H1 (cell line): ENCODE results near the gene BCAR1. TPM values are rescaled to one million over a fixed set of nuclear protein-coding genes. Genes with fewer than 3 reads are reported as not detected.

Experiments
- CTCF ChIA-PET: fragments of 300-600 bp; sonication (Branson Sonifier 250); formaldehyde crosslinking; loops from one replicate; lab custom pipeline; 2021; ENCODE audit not compliant: partially characterized antibody; lab: Charles Lee
- POLR2A ChIA-PET: fragments of 300-600 bp; sonication (Branson Sonifier 250); formaldehyde crosslinking; loops from one replicate; lab custom pipeline; 2021; ENCODE audit warnings: inconsistent platforms; ENCODE audit not compliant: partially characterized antibody; lab: Charles Lee
- DNase-seq, 2 experiments: peaks; one replicate each; pipeline versions ENCODE4 v3.0.0 to v3.0.0-alpha.2; 2010 to 2022; ENCODE audit warnings: low spot score in 2 of 2, low read depth in 1 of 2, mixed read lengths in 1 of 2
- FAIRE-seq: peaks from 2 replicates; lab custom pipeline; 2011; peaks lifted over from hg19 to GRCh38; lab: Jason Lieb, UNC
- H2AFZ ChIP-seq: 2 replicates; pipeline ENCODE4 v1.8.1; 2012; ENCODE audit warnings: low read length, inconsistent platforms
- H2AK5ac ChIP-seq: 2 replicates; pipeline ENCODE4 v1.6.1; 2013; ENCODE audit warnings: low read depth, low read length
- H2BK120ac ChIP-seq: replicated peaks from 2 replicates; pipeline ENCODE3; 2013; ENCODE audit warnings: low read depth, low read length, inconsistent platforms
- H2BK12ac ChIP-seq: 2 replicates; pipeline ENCODE4 v1.6.1; 2013; ENCODE audit warnings: low read depth, low read length
- H2BK15ac ChIP-seq: 2 replicates; pipeline ENCODE4 v1.6.1; 2013; ENCODE audit warnings: low read length
- H2BK20ac ChIP-seq: 2 replicates; pipeline ENCODE4 v1.6.1; 2013; ENCODE audit warnings: low read length
- H2BK5ac ChIP-seq: 2 replicates; pipeline ENCODE4 v1.6.1; 2013; ENCODE audit warnings: low read depth, low read length
- H3K14ac ChIP-seq: 2 replicates; pipeline ENCODE4 v1.6.1; 2013; ENCODE audit warnings: inconsistent platforms; ENCODE audit not compliant: insufficient read length
- H3K18ac ChIP-seq: 2 replicates; pipeline ENCODE4 v1.6.1; 2013; ENCODE audit warnings: low read length; ENCODE audit errors: extremely low read depth
- H3K23ac ChIP-seq: 2 replicates; pipeline ENCODE4 v1.6.1; 2013; ENCODE audit warnings: inconsistent platforms; ENCODE audit not compliant: insufficient read length
- H3K23me2 ChIP-seq: 2 replicates; pipeline ENCODE4 v1.6.1; 2013; ENCODE audit warnings: low read depth, low read length
- H3K27ac ChIP-seq: 2 replicates; pipeline ENCODE4 v1.6.1; 2011; ENCODE audit warnings: low read depth, low read length, inconsistent platforms
- H3K27me3 ChIP-seq, 4 experiments: replicated peaks in 1 of 4; 1 replicate in 1 of 4; 2 replicates in 3 of 4; pipeline versions ENCODE4 v1.6.1 to v1.8.1; 2011 to 2013; ENCODE audit warnings: low read length in 3 of 4, mild to moderate bottlenecking in 3 of 4, inconsistent platforms in 2 of 4, mixed read lengths in 2 of 4, moderate library complexity in 1 of 4; ENCODE audit not compliant: control insufficient read depth in 3 of 4, insufficient read depth in 3 of 4; ENCODE audit errors: extremely low read depth in 1 of 4
- H3K36me3 ChIP-seq, 4 experiments: 2 replicates each; pipeline versions ENCODE4 v1.6.1 to v1.8.1; 2011 to 2013; ENCODE audit warnings: mild to moderate bottlenecking in 4 of 4, low read length in 3 of 4, moderate library complexity in 2 of 4, control low read depth in 1 of 4, inconsistent platforms in 1 of 4; ENCODE audit not compliant: insufficient read depth in 4 of 4, control insufficient read depth in 2 of 4
- H3K4ac ChIP-seq: replicated peaks from 2 replicates; pipeline ENCODE3; 2013; ENCODE audit warnings: low read length, low read depth, mixed read lengths, inconsistent platforms; ENCODE audit not compliant: insufficient read length
- H3K4me1 ChIP-seq, 4 experiments: replicated peaks in 1 of 4; 1 replicate in 1 of 4; 2 replicates in 3 of 4; pipeline versions ENCODE4 v1.6.1 to v1.8.1; 2011 to 2013; ENCODE audit warnings: low read length in 3 of 4, inconsistent platforms in 2 of 4, mixed read lengths in 1 of 4; ENCODE audit not compliant: insufficient read depth in 4 of 4, control insufficient read depth in 3 of 4
- H3K4me2 ChIP-seq, 2 experiments: 2 replicates each; pipeline versions ENCODE4 v1.6.1 to v1.8.1; 2011 to 2013; ENCODE audit warnings: low read depth in 2 of 2, low read length in 2 of 2, control low read depth in 1 of 2, inconsistent platforms in 1 of 2, mild to moderate bottlenecking in 1 of 2; ENCODE audit not compliant: insufficient read depth in 1 of 2
- H3K4me3 ChIP-seq, 4 experiments: fragments of 200-600, 300-600 bp in 1 of 4; sonication (generic), shearing (Covaris generic), sonication (Bioruptor Twin) in 1 of 4; 2 replicates each; pipeline versions ENCODE4 v1.5.1 to v1.8.1; 2011 to 2016; ENCODE audit warnings: low read length in 4 of 4, low read depth in 3 of 4, control low read depth in 2 of 4, inconsistent platforms in 2 of 4, mild to moderate bottlenecking in 2 of 4, mixed read lengths in 1 of 4, moderate library complexity in 1 of 4; ENCODE audit not compliant: insufficient read depth in 2 of 4; ENCODE audit errors: extremely low read depth in 1 of 4
- H3K56ac ChIP-seq: replicated peaks from 2 replicates; pipeline ENCODE3; 2013; ENCODE audit warnings: low read depth, mild to moderate bottlenecking, mixed read lengths, low read length, inconsistent platforms; ENCODE audit not compliant: insufficient read length
- H3K79me1 ChIP-seq: 2 replicates; pipeline ENCODE4 v1.6.1; 2013; ENCODE audit warnings: low read depth, low read length, control low read depth
- H3K79me2 ChIP-seq, 2 experiments: 2 replicates each; pipeline versions ENCODE4 v1.6.1 to v1.8.1; 2012 to 2013; ENCODE audit warnings: low read length in 2 of 2, mild to moderate bottlenecking in 2 of 2, inconsistent platforms in 1 of 2; ENCODE audit not compliant: insufficient read depth in 2 of 2, control insufficient read depth in 1 of 2
- H3K9ac ChIP-seq, 4 experiments: replicated peaks in 1 of 4; 1 replicate in 1 of 4; 2 replicates in 3 of 4; pipeline versions ENCODE4 v1.6.1 to v1.8.1; 2011 to 2013; ENCODE audit warnings: low read depth in 3 of 4, low read length in 3 of 4, control low read depth in 2 of 4, mild to moderate bottlenecking in 2 of 4, moderate library complexity in 2 of 4, inconsistent platforms in 1 of 4; ENCODE audit errors: extremely low read depth in 1 of 4
- H3K9me3 ChIP-seq, 2 experiments: 2 replicates each; pipeline versions ENCODE4 v1.6.1 to v1.8.1; 2012 to 2013; ENCODE audit warnings: mild to moderate bottlenecking in 2 of 2, moderate library complexity in 2 of 2, control low read depth in 1 of 2, inconsistent platforms in 1 of 2, low read depth in 1 of 2, low read length in 1 of 2, mixed read lengths in 1 of 2; ENCODE audit not compliant: insufficient read depth in 2 of 2
- H4K20me1 ChIP-seq, 2 experiments: replicated peaks in 1 of 2; 2 replicates each; pipeline versions ENCODE3 to v1.8.1; 2011 to 2013; ENCODE audit warnings: inconsistent platforms in 2 of 2, low read length in 2 of 2, mild to moderate bottlenecking in 1 of 2; ENCODE audit not compliant: insufficient read depth in 2 of 2, control insufficient read depth in 1 of 2
- H4K5ac ChIP-seq: 2 replicates; pipeline ENCODE4 v1.6.1; 2013; ENCODE audit warnings: low read length, low read depth, mixed read lengths, inconsistent platforms; ENCODE audit not compliant: insufficient read length
- H4K8ac ChIP-seq: 2 replicates; pipeline ENCODE4 v1.8.0; 2013; ENCODE audit warnings: mild to moderate bottlenecking, moderate library complexity, low read length, inconsistent platforms; ENCODE audit not compliant: insufficient read depth; ENCODE audit errors: extremely low read depth
- H4K91ac ChIP-seq: replicated peaks from 2 replicates; pipeline ENCODE3; 2013; ENCODE audit warnings: low read length, mixed read lengths, inconsistent platforms; ENCODE audit not compliant: insufficient read length
- POLR2AphosphoS5 ChIP-seq: IDR thresholded peaks from 2 replicates; pipeline ENCODE4 v1.6.1; 2011; ENCODE audit warnings: low read depth, low read length
- TEAD4 ChIP-seq: IDR thresholded peaks from 2 replicates; pipeline ENCODE4 v1.6.1; 2012; ENCODE audit warnings: low read depth, low read length, inconsistent platforms, mixed read lengths
- WGBS, 2 experiments: shearing (Covaris generic) in 1 of 2; methylation state at CpG; one replicate each; pipeline versions ENCODE4 v1.1.6 to v1.1.7; 2013 to 2015; ENCODE audit warnings: low lambda C conversion rate in 2 of 2, mixed read lengths in 2 of 2, inconsistent platforms in 1 of 2, low coverage in 1 of 2, missing lambda C conversion rate in 1 of 2; ENCODE audit not compliant: insufficient replicate concordance in 2 of 2, insufficient coverage in 1 of 2, insufficient read length in 1 of 2; ENCODE audit errors: extremely low coverage in 1 of 2, missing lambda C conversion rate in 1 of 2; 5-methylcytosine and 5-hydroxymethylcytosine counted together
- polyA plus RNA-seq, 7 experiments: library from polyadenylated mRNA; depleted of rRNA in 3 of 7; stranded (reverse) in 5 of 7; unstranded in 2 of 7; fragments of >200 nt in 5 of 7; fragments of 200-250 nt in 2 of 7; gene quantifications; 1 replicate in 5 of 7; 2 replicates in 1 of 7; 4 replicates in 1 of 7; pipeline versions ENCODE4 v1.2.1 to v1.2.3, GENCODE V29; 2011 to 2013; ENCODE audit warnings: missing spikeins in 2 of 7, mixed read lengths in 2 of 7
- total RNA-seq: library from RNA; stranded (reverse); fragmentation: NEBNext Ultra II Directional; extraction: Animal tissue kit (Norgen Biotek cat#: 25700); gene quantifications from 2 replicates; pipeline ENCODE4 v1.2.1, GENCODE V29; 2021

The BCAR1 gene
- total and polyA plus RNA-seq, 2 of the 8 experiments (the other 6 are each of a cell fraction or from before 2014, with no cell fraction given) = 59.8 to 105 TPM

DNA sequence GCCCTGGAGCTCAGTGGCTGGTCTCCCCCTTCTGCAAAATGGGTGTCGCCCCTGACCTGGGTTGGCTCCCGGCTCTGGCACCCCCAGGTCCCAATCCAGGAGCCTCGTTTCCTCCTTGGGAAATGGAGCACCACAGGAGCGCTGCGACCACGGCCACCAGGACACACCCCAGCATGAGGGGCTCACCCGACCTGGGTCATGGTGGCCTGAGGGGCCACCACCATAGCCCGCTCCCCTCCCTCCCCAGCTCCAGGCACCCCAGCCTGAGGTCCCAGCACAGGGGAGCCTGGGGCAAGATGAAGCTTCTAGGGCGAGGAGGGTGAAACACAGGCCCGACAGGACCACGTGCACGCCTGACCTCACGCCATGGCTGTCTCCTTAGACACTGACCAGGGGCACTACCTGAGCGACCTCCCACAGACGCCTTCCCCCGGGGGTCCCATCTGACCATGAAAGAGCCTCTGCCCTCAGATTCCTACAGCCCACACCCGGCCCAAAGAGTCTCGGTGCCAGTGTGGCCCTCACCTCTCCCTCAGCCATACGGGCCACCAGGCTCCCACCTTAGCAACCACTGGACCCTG is 11.8 kb downstream of the BCAR1 start:
- no peak for DNase-seq
- no peak overlapping the region for H3K4me2 ChIP-seq
- POLR2A ChIA-PET = interaction anchor here (0.7 to 22.7 kb wide), 5 partner anchors 10 to 75 kb away, joined by 3 to 375 read pairs (median 3); partner anchors contain the start of gene BCAR1
- H3K14ac ChIP-seq = no peak overlapping the region
- peaks cover 0 to 15% (median 10%) of the 10 kb centered on the region in 4 experiments; a peak in 5 of 7 replicates for H3K4me1 ChIP-seq
- no peak overlapping the region for H3K27ac ChIP-seq
- H3K9ac ChIP-seq = no peak overlapping the region
- TF ChIP-seq TEAD4 (no peak), POLR2AphosphoS5 (0 out of 2 replicates have a peak, but pooled peaks have one; percentile 37)
- TF ChIP-seq, all 59 proteins: peak for 1
- Histone ChIP-seq H2BK120ac (no peak overlapping the region), H2BK5ac (peak overlapping the region; percentile 52; the same call in 1 of the 2 replicates), H3K4me3 (no peak overlapping the region), H2BK20ac (no peak overlapping the region), H2AK5ac (no peak overlapping the region), H3K23me2 (no peaks in the 10 kb centered on the region), H2BK15ac (no peak overlapping the region), H3K18ac (peak overlapping the region; percentile 32; the same call in 1 of the 2 replicates), H2BK12ac (no peak overlapping the region), H4K91ac (no peak overlapping the region), H3K79me1 (peaks cover 17% of the 10 kb centered on the region; the same call in 1 of the 2 replicates), H4K5ac (no peak overlapping the region), H3K36me3 (peaks cover 0 to 46% (median 16%) of the 10 kb centered on the region in 4 experiments; a peak in 7 of 8 replicates), H3K79me2 (peaks cover 0 to 56% of the 10 kb centered on the region in 2 experiments; a peak in 2 of 4 replicates), H3K9me3 (no peaks in the 10 kb centered on the region), H3K56ac (no peak overlapping the region), H4K8ac (0 out of 2 replicates have a peak overlapping the region, but pooled peaks have one; percentile 74), H3K4ac (no peak overlapping the region), H3K23ac (no peak overlapping the region), H4K20me1 (peaks cover 30 to 52% of the 10 kb centered on the region in 2 experiments), H2AFZ (no peak overlapping the region), H3K27me3 (no peaks in the 10 kb centered on the region)
- no peak for FAIRE-seq
- WGBS, 2 experiments = 95% methylated on average over 13 of the region's 19 CpGs; no CpG with 5 or more reads in 1 of the 2 experiments
- CTCF ChIA-PET = interaction anchor here (0.6 to 10.8 kb wide), 7 partner anchors 10 to 247 kb away, joined by 3 to 236 read pairs (median 4); partner anchors contain the start of gene BCAR1
